ENCODE results near the gene SORCS3.

The SORCS3 gene

DNA sequence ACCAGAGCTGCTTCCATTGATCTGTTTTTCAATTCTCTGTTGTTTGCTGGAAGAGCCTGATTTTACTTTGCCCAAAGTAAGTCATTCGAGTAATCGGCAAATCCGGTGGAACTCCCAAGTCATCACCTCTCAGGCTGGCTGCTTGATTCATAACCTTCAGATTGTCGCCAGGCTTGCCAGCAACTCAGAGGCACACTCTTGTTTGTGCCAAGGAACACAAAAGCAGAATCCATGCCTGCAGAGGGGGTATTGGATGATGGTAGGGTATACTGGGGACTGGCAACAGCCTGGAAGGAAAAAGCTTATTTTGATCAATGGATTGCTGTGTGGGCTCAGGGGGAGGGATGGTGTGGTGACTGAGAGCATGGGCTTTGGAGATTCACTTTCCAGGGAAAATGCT lies 542.4 kb downstream of the SORCS3 start:
- DNase-seq (ENCODE audit: low read depth in 2 of 2), result no peak

GRCh38 chr10:105185161-105185560 lies 544.1 kb downstream of the SORCS3 start:
- DNase-seq (ENCODE audit: low read depth in 2 of 2), result no peak

GRCh38 chr10:105187243-105187642 lies 546.2 kb downstream of the SORCS3 start:
- no peak for DNase-seq (ENCODE audit: low read depth in 2 of 2)

- no peak for DNase-seq (ENCODE audit: low read depth in 2 of 2)
Measured at GRCh38 chr10:105188737-105189462, 547.8 kb downstream of the SORCS3 start.

DNA sequence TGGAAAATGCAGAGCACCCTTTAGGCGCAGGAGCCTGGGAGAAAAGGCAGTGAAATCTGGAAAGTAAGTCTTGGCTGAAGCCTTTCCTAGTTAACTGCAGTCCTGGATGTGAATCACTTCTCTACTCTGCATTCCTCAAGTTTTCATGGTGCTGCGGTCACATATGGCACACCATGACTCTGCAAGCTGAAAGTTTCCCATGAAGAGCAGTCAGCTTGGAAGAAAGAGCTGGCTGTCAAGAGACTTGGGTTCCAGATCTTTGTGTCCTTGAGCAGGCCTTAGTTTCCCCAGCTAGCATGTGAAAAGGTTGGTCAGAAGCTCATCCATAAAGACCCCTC lies 548.3 kb downstream of the SORCS3 start:
- no peak for DNase-seq (ENCODE audit: low read depth in 2 of 2)

DNA sequence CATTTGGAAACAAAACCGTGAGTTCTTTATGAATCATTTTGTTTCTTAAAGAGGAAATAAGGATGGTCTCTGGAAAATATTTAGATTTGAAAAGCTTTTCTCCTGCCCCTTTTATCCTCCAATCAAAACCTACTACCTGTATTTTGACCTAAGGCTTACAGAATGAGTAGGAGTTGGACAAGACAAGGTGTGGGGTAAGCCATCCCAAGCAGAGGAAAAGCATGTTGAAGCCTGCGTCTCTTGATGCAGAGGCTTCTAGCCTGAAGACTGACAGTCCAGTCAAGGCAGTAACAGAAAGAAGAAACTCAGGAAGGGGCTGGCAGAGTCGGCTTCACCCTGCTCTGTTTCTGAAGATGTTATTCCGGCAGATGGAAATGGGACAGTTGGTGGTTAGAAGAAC lies 551.1 kb downstream of the SORCS3 start:
- no peak for DNase-seq (ENCODE audit: low read depth in 2 of 2)

DNA sequence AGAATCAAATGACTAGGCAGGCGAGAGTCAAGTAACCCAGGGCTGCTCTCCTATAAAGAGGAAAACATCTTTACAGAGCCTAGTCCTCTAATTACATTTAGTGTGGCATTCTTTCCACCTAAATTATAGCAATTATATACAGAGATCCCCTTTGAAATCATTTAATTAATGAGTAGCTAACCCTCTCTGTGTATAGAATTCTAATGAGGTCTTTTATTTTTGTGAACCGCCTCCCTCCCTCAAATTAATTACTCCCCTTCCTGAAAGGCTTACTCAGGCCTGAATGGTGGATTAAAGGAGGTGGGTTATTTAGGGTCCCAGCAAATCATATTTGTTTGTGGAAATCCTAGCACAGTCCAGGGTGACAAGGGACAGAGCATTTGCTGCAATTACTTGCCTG lies 551.8 kb downstream of the SORCS3 start:
- DNase-seq (ENCODE audit: low read depth in 2 of 2), result no peak

GRCh38 chr10:105195831-105196230 lies 554.7 kb downstream of the SORCS3 start:
- DNase-seq (ENCODE audit: low read depth in 2 of 2), result no peak

DNA sequence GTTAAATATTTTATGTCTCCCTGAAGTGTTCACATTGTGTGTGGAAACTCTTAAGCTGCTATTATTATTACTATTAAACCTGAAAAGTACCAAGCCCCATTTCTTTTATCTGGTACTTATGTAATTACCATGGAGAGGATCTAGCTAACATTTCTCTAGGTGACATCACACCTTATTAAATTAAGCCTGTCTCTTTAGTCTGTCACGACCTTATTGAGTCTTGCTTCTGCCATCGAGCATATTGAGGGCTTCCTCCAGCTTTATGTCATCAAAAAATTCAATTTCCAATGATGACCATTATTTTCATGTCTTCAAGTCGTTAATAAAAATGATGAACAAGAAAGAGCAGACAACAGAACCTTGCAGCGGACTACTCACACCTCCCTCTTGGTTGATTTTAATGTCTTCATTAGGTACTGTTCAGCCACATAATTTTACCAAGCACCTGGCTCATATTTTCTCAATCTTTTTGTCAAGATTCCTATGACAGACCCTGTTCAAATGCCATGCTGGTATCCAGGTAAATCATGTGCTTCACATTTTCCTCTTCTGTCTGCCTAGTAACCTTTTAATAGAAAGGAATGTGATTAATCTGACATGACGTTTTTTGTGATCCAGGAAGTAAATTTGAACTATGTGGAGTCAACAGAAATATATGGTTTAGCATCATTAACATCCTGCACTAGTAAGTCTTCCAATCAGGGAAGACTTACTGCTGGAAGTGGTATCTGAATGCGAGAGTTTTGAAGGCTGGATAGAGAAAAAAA lies 556.7 kb downstream of the SORCS3 start:
- DNase-seq (ENCODE audit: low read depth in 2 of 2), result no peak

DNA sequence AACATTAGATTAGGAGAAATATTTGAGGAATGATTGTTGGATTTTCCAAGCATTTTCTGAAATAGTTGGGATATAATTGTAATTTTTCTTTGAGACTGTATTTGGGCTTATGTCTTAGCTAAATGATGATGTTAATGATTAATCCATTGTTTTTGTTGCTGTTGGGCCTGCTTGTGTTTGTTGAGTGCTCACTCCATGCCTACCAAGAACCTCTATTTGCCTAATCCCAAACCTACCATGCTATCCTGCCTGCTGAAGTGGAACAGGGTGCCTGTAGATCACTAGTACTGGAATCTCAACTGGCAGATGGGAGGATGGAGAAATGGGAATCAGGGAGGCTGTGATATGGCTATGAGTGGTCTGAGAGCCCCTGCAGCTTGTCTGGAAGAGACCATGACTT lies 565.5 kb downstream of the SORCS3 start:
- no peak for DNase-seq (ENCODE audit: low read depth in 2 of 2)

GRCh38 chr10:105207476-105207995 lies 566.4 kb downstream of the SORCS3 start:
- no peak for DNase-seq (ENCODE audit: low read depth in 2 of 2)

GRCh38 chr10:105210546-105210945 lies 569.5 kb downstream of the SORCS3 start:
- DNase-seq (ENCODE audit: low read depth in 2 of 2), result no peak

- no peak for DNase-seq (ENCODE audit: low read depth in 2 of 2)
Measured at GRCh38 chr10:105237685-105238084, 596.6 kb downstream of the SORCS3 start.

GRCh38 chr10:105239311-105240219 lies 598.5 kb downstream of the SORCS3 start:
- DNase-seq (ENCODE audit: low read depth in 2 of 2), result no peak

DNA sequence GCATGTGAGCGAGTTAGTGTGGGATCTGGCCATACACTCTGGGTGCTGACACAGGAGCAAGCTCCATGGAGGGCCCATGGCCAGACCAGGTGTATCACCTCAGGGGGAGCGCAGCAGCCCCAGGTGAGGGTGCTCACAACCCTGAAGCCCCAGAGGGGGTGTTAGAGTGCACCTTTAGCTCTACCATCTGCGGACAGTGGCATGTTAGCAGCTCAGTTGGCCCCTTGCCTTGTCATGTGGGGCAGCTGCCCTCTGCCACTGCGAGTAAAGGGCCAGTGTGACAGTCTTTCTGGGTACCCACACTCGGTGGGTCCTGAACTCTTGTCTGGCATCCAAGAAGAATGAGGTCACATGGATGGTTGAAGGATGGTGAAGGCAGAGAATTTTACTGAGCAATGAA lies 600.2 kb downstream of the SORCS3 start:
- no peak for DNase-seq (ENCODE audit: low read depth in 2 of 2)

DNA sequence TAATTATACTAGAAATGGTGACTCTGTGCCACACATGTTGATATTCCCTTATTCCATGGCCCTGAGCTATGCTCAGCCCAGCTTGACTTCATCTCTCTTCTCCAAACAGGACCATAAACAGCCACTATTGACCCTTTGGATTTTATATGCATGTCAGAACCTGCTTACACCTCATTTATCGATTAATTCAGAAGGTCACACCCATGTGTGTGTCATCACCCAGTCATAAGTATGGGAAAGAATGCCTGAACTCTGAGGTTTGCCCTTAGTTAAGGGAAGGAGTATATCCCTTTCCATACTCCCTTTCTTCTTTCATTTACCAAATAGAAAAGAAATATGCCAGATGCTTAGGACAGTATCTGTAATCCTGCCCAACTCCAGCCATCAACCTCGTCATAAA lies 602.3 kb downstream of the SORCS3 start:
- DNase-seq (ENCODE audit: low read depth in 2 of 2), result no peak

- DNase-seq (ENCODE audit: low read depth in 2 of 2), result no peak
Measured at GRCh38 chr10:105243825-105244224, 602.7 kb downstream of the SORCS3 start.

DNA sequence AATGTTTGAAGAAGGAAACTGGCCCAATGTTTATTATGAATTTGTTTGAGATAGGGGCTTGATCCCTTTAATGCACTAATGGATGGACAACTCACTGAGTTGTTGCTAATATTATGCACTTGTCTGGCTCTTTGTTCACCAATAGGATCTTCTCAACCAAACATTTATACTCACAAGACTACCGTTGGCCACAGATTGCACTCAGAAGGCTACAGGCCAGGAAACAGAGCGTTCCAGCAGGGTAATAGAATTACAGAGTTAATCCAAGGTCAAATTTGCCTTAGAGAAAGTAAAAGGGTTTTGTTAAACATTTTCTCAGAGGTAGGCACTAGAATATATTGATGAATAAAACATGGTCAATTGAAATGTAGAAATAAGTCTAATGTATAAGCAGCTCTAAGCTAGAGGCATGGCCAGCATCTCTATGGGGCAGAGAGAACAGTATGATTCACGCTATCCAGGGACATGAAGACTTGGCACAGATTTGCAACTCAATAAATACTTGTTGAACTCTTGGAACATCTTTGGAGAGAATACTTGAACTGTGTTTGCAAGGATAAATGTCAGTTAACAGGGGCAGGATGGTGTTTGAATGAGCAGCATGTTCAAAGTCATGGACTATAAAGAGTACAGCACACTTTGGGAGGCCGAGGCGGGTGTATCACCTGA lies 606.9 kb downstream of the SORCS3 start:
- DNase-seq (ENCODE audit: low read depth in 2 of 2), result no peak

GRCh38 chr10:105252911-105253310 lies 611.8 kb downstream of the SORCS3 start:
- DNase-seq (ENCODE audit: low read depth in 2 of 2), result no peak

GRCh38 chr10:105253515-105254212 lies 612.6 kb downstream of the SORCS3 start:
- no peak for DNase-seq (ENCODE audit: low read depth in 2 of 2)

- no peak for DNase-seq (ENCODE audit: low read depth in 2 of 2)
Measured at GRCh38 chr10:105258036-105258673, 617.1 kb downstream of the SORCS3 start.

Measured in stimulated activated CD8-positive, alpha-beta memory T cell treated with anti-CD3 and anti-CD28 coated beads, Interleukin-2, amount 100 ng/mL, for 1 hour (primary cell).